ENCODE measurements around the gene KCNQ1. TPM values are rescaled to one million over a fixed set of nuclear protein-coding genes. Genes with fewer than 3 reads are reported as not detected.

Gene KCNQ1
- total RNA-seq, 1 donor from 2014 or later: 0.31 TPM

- DNase-seq: no peak
Measured at GRCh38 chr11:2461253-2461955, 16.6 kb downstream of the KCNQ1 start.

GRCh38 chr11:2461956-2462542, 17.2 kb downstream of the KCNQ1 start:
- no peak for DNase-seq

- no peak for DNase-seq
Measured at GRCh38 chr11:2462543-2462985, 17.8 kb downstream of the KCNQ1 start.

- no peak for DNase-seq
Measured at GRCh38 chr11:2462986-2463765, 18.4 kb downstream of the KCNQ1 start.

GRCh38 chr11:2463766-2464277, 19.0 kb downstream of the KCNQ1 start:
- DNase-seq: no peak

- no peak for DNase-seq
Measured at GRCh38 chr11:2464451-2465165, 19.8 kb downstream of the KCNQ1 start.

- DNase-seq: no peak
Measured at GRCh38 chr11:2465202-2466068, 20.6 kb downstream of the KCNQ1 start.

GRCh38 chr11:2466069-2466801, 21.4 kb downstream of the KCNQ1 start:
- DNase-seq: no peak

GRCh38 chr11:2466869-2467694, 22.3 kb downstream of the KCNQ1 start:
- no peak for DNase-seq

- DNase-seq: no peak
Measured at GRCh38 chr11:2467695-2468055, 22.9 kb downstream of the KCNQ1 start.

- no peak for DNase-seq
Measured at GRCh38 chr11:2468363-2469235, 23.8 kb downstream of the KCNQ1 start.

GRCh38 chr11:2470495-2470894, 25.7 kb downstream of the KCNQ1 start:
- no peak for DNase-seq

GRCh38 chr11:2471048-2471803, 26.4 kb downstream of the KCNQ1 start:
- no peak for DNase-seq

GRCh38 chr11:2471804-2472096, 26.9 kb downstream of the KCNQ1 start:
- no peak for DNase-seq

GRCh38 chr11:2472428-2473186, 27.8 kb downstream of the KCNQ1 start:
- DNase-seq: no peak

GRCh38 chr11:2473361-2474058, 28.7 kb downstream of the KCNQ1 start:
- no peak for DNase-seq
